Vagina (tissue), 2 donors: ENCODE data around the gene CHN2.

Source experiments
- POLR2A ChIP-seq, 2 donors: fragments of 450-650 bp; IDR thresholded peaks; one replicate each; pipeline ENCODE4 v1.6.1; 2017; ENCODE audit warnings: antibody characterized with exemption in 2 of 2, mild to moderate bottlenecking in 2 of 2, moderate library complexity in 2 of 2
- POLR2AphosphoS5 ChIP-seq, 2 donors: sonication (generic); formaldehyde crosslinking; IDR thresholded peaks; one replicate each; pipeline ENCODE4 v1.9.0; 2017; ENCODE audit warnings: antibody characterized with exemption in 2 of 2, mild to moderate bottlenecking in 2 of 2, low read depth in 1 of 2; ENCODE audit not compliant: insufficient read depth in 1 of 2
- TF ChIP-seq, protein P1 (sequence below), 3 experiments: fragments of 450-650 bp in 2 of 3; fragments of 200-600 bp in 1 of 3; sonication (generic) in 1 of 3; IDR thresholded peaks; one replicate each; pipeline ENCODE4 v1.5.1; 2017 to 2019; ENCODE audit warnings: antibody characterized with exemption in 3 of 3, mild to moderate bottlenecking in 2 of 3, moderate library complexity in 2 of 3

DNA sequence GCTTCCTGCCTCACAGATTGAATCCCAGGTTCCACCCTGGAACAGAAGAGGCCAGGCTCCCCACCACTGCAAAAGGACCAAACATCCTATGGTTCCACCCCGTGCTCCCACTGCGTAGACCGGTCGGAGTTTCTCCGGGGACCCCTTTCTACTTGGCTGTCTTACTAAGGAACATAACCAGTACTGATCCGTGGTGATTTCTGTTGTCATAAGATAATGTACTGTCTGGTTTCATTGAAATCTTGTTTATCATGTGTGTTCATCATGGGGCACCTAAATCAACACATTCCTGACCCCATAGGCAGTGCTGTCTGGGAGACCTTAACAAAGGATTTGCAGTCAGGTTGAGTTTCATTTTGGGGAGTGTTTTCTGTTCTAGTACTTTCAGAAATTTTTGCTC lies 104.5 kb downstream of the CHN2 start:
- TF ChIP-seq, protein P1, sequence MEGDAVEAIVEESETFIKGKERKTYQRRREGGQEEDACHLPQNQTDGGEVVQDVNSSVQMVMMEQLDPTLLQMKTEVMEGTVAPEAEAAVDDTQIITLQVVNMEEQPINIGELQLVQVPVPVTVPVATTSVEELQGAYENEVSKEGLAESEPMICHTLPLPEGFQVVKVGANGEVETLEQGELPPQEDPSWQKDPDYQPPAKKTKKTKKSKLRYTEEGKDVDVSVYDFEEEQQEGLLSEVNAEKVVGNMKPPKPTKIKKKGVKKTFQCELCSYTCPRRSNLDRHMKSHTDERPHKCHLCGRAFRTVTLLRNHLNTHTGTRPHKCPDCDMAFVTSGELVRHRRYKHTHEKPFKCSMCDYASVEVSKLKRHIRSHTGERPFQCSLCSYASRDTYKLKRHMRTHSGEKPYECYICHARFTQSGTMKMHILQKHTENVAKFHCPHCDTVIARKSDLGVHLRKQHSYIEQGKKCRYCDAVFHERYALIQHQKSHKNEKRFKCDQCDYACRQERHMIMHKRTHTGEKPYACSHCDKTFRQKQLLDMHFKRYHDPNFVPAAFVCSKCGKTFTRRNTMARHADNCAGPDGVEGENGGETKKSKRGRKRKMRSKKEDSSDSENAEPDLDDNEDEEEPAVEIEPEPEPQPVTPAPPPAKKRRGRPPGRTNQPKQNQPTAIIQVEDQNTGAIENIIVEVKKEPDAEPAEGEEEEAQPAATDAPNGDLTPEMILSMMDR (IDR thresholded peaks at IDR 0.05): no peak
- TF ChIP-seq POLR2A (IDR thresholded peaks at IDR 0.05): no peak
- no peak for TF ChIP-seq POLR2AphosphoS5 (IDR thresholded peaks at IDR 0.05; ENCODE audit: insufficient read depth in 1 of 2, low read depth in 1 of 2)
